IMR-90 (cell line): ENCODE results near the gene ICAM4. TPM values are rescaled to one million over a fixed set of nuclear protein-coding genes. Genes with fewer than 3 reads are reported as not detected.

Experiments used
- ATAC-seq: fragments of 200-7000 bp; cut with Tn5 transposase; 2 replicates; pipeline ENCODE4 v1.9.1; 2020; ENCODE audit warnings: low read depth, mild to moderate bottlenecking, moderate library complexity
- BruUV-seq: library from RNA; stranded (reverse); fragments of 400-500 nt; replicated peaks from 2 replicates; lab custom pipeline; 2021; lab: Mats Ljungman, UMichigan
- CTCF ChIA-PET: fragments of 300-600 bp; formaldehyde crosslinking; extraction: SDS; loops from one replicate; lab custom pipeline; 2021; ENCODE audit warnings: antibody characterized with exemption; lab: Yijun Ruan, JAX
- POLR2A ChIA-PET: fragments of 300-600 bp; sonication (Branson Sonifier 250); formaldehyde crosslinking; loops from one replicate; lab custom pipeline; 2022; ENCODE audit warnings: antibody characterized with exemption; ENCODE audit not compliant: unreplicated experiment; lab: Charles Lee
- DNase-seq: peaks from one replicate; pipeline ENCODE4 v3.0.0; 2013
- H2AFZ ChIP-seq: replicated peaks from 2 replicates; pipeline ENCODE3; 2013; ENCODE audit warnings: low read length, mild to moderate bottlenecking; ENCODE audit not compliant: poor library complexity
- H2AK5ac ChIP-seq: 2 replicates; pipeline ENCODE4 v1.6.1; 2013; ENCODE audit warnings: low read depth, low read length, inconsistent platforms
- H2AK9ac ChIP-seq: replicated peaks from 2 replicates; pipeline ENCODE3; 2013; ENCODE audit warnings: mild to moderate bottlenecking, low read depth, low read length, moderate library complexity; ENCODE audit not compliant: poor library complexity
- H2BK120ac ChIP-seq: 2 replicates; pipeline ENCODE4 v1.6.1; 2013; ENCODE audit warnings: low read depth, low read length, inconsistent platforms
- H2BK15ac ChIP-seq: 3 replicates; pipeline ENCODE4 v1.6.1; 2013; ENCODE audit warnings: low read depth, low read length, inconsistent platforms
- H2BK20ac ChIP-seq: 2 replicates; pipeline ENCODE4 v1.6.1; 2013; ENCODE audit warnings: low read depth, mild to moderate bottlenecking, inconsistent platforms, low read length, moderate library complexity
- H2BK5ac ChIP-seq: 2 replicates; pipeline ENCODE4 v1.6.1; 2013; ENCODE audit warnings: mild to moderate bottlenecking, low read depth, low read length, inconsistent platforms; ENCODE audit not compliant: poor library complexity, severe bottlenecking
- H3K14ac ChIP-seq: replicated peaks from 2 replicates; pipeline ENCODE4 v1.6.1; 2013; ENCODE audit warnings: low read depth, low read length, inconsistent platforms
- H3K18ac ChIP-seq: 2 replicates; pipeline ENCODE4 v1.6.1; 2013; ENCODE audit warnings: low read depth, low read length, control low read depth
- H3K23ac ChIP-seq: 2 replicates; pipeline ENCODE4 v1.6.1; 2013; ENCODE audit warnings: low read depth, low read length, inconsistent platforms
- H3K27ac ChIP-seq: 2 replicates; pipeline ENCODE4 v1.5.1; 2013; ENCODE audit warnings: mild to moderate bottlenecking, control low read depth, low read length; ENCODE audit not compliant: insufficient read depth
- H3K27me3 ChIP-seq: 2 replicates; pipeline ENCODE4 v1.6.1; 2013; ENCODE audit warnings: low read length; ENCODE audit not compliant: control insufficient read depth, insufficient read depth
- H3K36me3 ChIP-seq: 2 replicates; pipeline ENCODE4 v1.6.1; 2013; ENCODE audit warnings: low read length, mixed read lengths; ENCODE audit not compliant: control insufficient read depth, insufficient read depth
- H3K4ac ChIP-seq: 2 replicates; pipeline ENCODE4 v1.6.1; 2013; ENCODE audit warnings: low read depth, low read length, inconsistent platforms
- H3K4me1 ChIP-seq: 2 replicates; pipeline ENCODE4 v1.6.1; 2013; ENCODE audit warnings: low read length, mixed read lengths; ENCODE audit not compliant: control insufficient read depth, insufficient read depth
- H3K4me2 ChIP-seq: 2 replicates; pipeline ENCODE4 v1.6.1; 2013; ENCODE audit warnings: low read depth, mild to moderate bottlenecking, control low read depth, low read length, moderate library complexity
- H3K4me3 ChIP-seq: 2 replicates; pipeline ENCODE4 v1.5.1; 2013; ENCODE audit warnings: low read depth, mild to moderate bottlenecking, control low read depth, low read length, moderate library complexity; ENCODE audit not compliant: insufficient read depth
- H3K56ac ChIP-seq: 2 replicates; pipeline ENCODE4 v1.6.1; 2013; ENCODE audit warnings: low read length, inconsistent platforms; ENCODE audit not compliant: insufficient read depth; ENCODE audit errors: extremely low read depth
- H3K79me1 ChIP-seq, 2 experiments: 2 replicates each; pipeline ENCODE4 v1.6.1; 2013; ENCODE audit warnings: low read length in 2 of 2, inconsistent platforms in 1 of 2, low read depth in 1 of 2
- H3K9ac ChIP-seq: 2 replicates; pipeline ENCODE4 v1.6.1; 2013; ENCODE audit warnings: low read depth, low read length, control low read depth
- H3K9me1 ChIP-seq: 2 replicates; pipeline ENCODE4 v1.6.1; 2013; ENCODE audit warnings: low read length, inconsistent platforms; ENCODE audit not compliant: insufficient read depth
- H3K9me3 ChIP-seq: 2 replicates; pipeline ENCODE4 v1.6.1; 2013; ENCODE audit warnings: low read length; ENCODE audit not compliant: control insufficient read depth, insufficient read depth
- H4K20me1 ChIP-seq: 2 replicates; pipeline ENCODE4 v1.6.1; 2013; ENCODE audit warnings: low read length, inconsistent platforms; ENCODE audit not compliant: insufficient read depth
- H4K5ac ChIP-seq: 2 replicates; pipeline ENCODE4 v1.6.1; 2013; ENCODE audit warnings: mild to moderate bottlenecking, low read depth, low read length, control low read depth
- H4K8ac ChIP-seq, 2 experiments: 2 replicates each; pipeline ENCODE4 v1.6.1; 2013; ENCODE audit warnings: low read depth in 2 of 2, low read length in 2 of 2, control low read depth in 1 of 2, inconsistent platforms in 1 of 2
- H4K91ac ChIP-seq: 2 replicates; pipeline ENCODE4 v1.6.1; 2013; ENCODE audit warnings: low read depth, low read length, inconsistent platforms; ENCODE audit not compliant: insufficient read depth
- CHD1 ChIP-seq: IDR thresholded peaks from 2 replicates; pipeline ENCODE4 v1.6.1; 2012; ENCODE audit warnings: low read depth, low read length, improper control_type of control experiment
- ELK1 ChIP-seq: fragments of 150-350 bp; IDR thresholded peaks from 2 replicates; pipeline ENCODE4 v1.6.1; 2016; ENCODE audit warnings: low read depth, mild to moderate bottlenecking, low read length, moderate library complexity, borderline replicate concordance
- FOS ChIP-seq: fragments of 150-350 bp; IDR thresholded peaks from 2 replicates; pipeline ENCODE4 v1.6.1; 2016; ENCODE audit warnings: low read depth, low read length
- NFE2L2 ChIP-seq: fragments of 150-350 bp; IDR thresholded peaks from 2 replicates; pipeline ENCODE4 v1.6.1; 2016; ENCODE audit warnings: low read depth, mild to moderate bottlenecking, low read length
- SMC3 ChIP-seq: fragments of 150-350 bp; IDR thresholded peaks from 2 replicates; pipeline ENCODE4 v1.6.1; 2016; ENCODE audit warnings: low read depth, mild to moderate bottlenecking, antibody characterized with exemption, low read length, moderate library complexity
- WGBS, 2 experiments: methylation state at CpG; one replicate each; pipeline versions ENCODE4 v1.1.5 to v1.1.7; 2013; ENCODE audit warnings: missing lambda C conversion rate in 2 of 2; ENCODE audit not compliant: insufficient read length in 1 of 2; ENCODE audit errors: extremely low coverage in 2 of 2; 5-methylcytosine and 5-hydroxymethylcytosine counted together
- dilution Hi-C: fragments of 300-500 bp; cut with HindIII; formaldehyde crosslinking; loops from one replicate; pipeline ENCODE4 v1.14.3; 2018; ENCODE audit warnings: low sequenced_read_pairs; ENCODE audit not compliant: unreplicated experiment
- in situ Hi-C: fragments of 300-500 bp; cut with MboI; formaldehyde crosslinking; loops from 3 replicates; pipeline ENCODE4 v1.14.3; 2019; ENCODE audit warnings: low sequenced_read_pairs, inconsistent platforms, mixed read lengths
- intact Hi-C: fragments of 100-400 bp; cut with micrococcal nuclease; formaldehyde crosslinking; loops from 2 replicates; pipeline ENCODE4 v1.10.0; 2022
- polyA plus RNA-seq, 3 experiments: library from polyadenylated mRNA; depleted of rRNA; stranded (reverse); fragments of >200 nt; gene quantifications; 2 replicates each; pipeline ENCODE4 v1.2.3, GENCODE V29; 2012; ENCODE audit warnings: low replicate concordance in 1 of 3
- total RNA-seq: library from RNA; depleted of rRNA; stranded (reverse); fragments of >200 nt; gene quantifications from 2 replicates; pipeline ENCODE4 v1.2.3, GENCODE V29; 2012
- TF ChIP-seq, protein P1 (sequence below): fragments of 150-350 bp; IDR thresholded peaks from 2 replicates; pipeline ENCODE4 v1.6.1; 2017; ENCODE audit warnings: mild to moderate bottlenecking, antibody characterized with exemption, low read length, low read depth

The ICAM4 gene
- total and polyA plus RNA-seq, 2 of the 4 experiments (the other 2 are of a cell fraction), result 2.3 to 4.0 TPM

DNA sequence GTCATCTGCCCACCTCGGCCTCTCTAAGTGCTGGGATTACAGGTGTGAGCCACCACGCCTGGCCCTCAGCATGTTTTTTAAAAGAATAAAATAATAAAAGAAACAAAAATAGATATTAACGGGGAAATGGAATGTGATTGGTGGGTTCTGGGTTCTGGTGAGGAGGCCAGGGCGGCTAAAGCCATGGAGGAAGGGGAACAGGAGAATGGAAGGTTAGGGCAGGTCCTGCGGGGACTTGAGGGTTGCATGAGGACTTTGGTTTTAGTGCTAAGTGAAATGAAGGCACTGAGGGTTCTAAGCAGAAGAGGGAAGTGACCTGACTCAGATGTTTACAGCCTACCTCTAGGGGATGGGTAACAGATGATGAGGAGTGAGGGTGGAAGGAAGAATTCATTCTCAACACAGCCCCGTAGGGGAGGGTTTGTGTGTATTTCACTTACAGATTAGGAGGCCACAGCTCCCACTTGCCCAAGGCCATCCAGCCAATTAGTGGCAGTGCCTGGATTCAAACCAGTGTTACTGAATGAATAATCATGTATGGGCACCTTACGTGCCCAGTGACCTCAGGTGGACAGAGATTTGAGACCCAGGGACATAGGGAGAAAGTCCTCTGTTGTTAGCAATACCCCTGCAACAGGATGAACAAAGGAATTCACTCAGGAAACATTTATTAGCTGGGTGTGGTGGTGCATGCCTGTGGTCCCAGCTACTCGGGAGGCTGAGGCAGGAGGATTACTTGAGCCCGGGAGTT is 41.4 kb upstream of the ICAM4 start:
- Histone ChIP-seq H2AK5ac (peak overlapping the region; percentile 92; the same call in 1 of the 2 replicates), H3K4ac (peak overlapping the region; percentile 45), H2BK5ac (no peak overlapping the region), H3K79me1 (no peaks in the 10 kb centered on the region; a peak in 1 of 4 replicates), H3K18ac (no peak overlapping the region), H3K27ac (no peak overlapping the region), H3K27me3 (no peaks in the 10 kb centered on the region), H3K56ac (no peak overlapping the region), H2AFZ (peak overlapping the region; percentile 70), H3K23ac (peak overlapping the region; percentile 73; the same call in 1 of the 2 replicates), H4K91ac (no peak overlapping the region), H2AK9ac (peak overlapping the region; percentile 50), H2BK120ac (peak overlapping the region; percentile 64), H3K36me3 (no peaks in the 10 kb centered on the region), H4K8ac (no peak overlapping the region), H3K4me3 (no peak overlapping the region), H3K9ac (no peak overlapping the region), H2BK15ac (no peak overlapping the region), H2BK20ac (peak overlapping the region; percentile 85; the same call in 1 of the 2 replicates), H3K9me1 (peaks cover 3% of the 10 kb centered on the region; the same call in 1 of the 2 replicates), H3K14ac (no peak overlapping the region; the same call in 1 of the 2 replicates), H4K5ac (no peak overlapping the region; the same call in 1 of the 2 replicates), H3K9me3 (no peaks in the 10 kb centered on the region), H4K20me1 (no peaks in the 10 kb centered on the region), H3K4me1 (peaks cover 2% of the 10 kb centered on the region; the same call in 1 of the 2 replicates), H3K4me2 (no peak overlapping the region)
- dilution Hi-C loops (no loop called here), intact Hi-C loops (no loop called here), in situ Hi-C loops (loop anchor here (10.0 kb wide), 1 partner anchor 301 kb away; no protein-coding TSS in a partner anchor)
- TF ChIP-seq SMC3, result no peak
- TF ChIP-seq NFE2L2, result no peak
- no peak for TF ChIP-seq FOS
- TF ChIP-seq ELK1, result no peak
- TF ChIP-seq, protein P1, sequence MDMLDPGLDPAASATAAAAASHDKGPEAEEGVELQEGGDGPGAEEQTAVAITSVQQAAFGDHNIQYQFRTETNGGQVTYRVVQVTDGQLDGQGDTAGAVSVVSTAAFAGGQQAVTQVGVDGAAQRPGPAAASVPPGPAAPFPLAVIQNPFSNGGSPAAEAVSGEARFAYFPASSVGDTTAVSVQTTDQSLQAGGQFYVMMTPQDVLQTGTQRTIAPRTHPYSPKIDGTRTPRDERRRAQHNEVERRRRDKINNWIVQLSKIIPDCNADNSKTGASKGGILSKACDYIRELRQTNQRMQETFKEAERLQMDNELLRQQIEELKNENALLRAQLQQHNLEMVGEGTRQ, result no peak
- TF ChIP-seq CHD1, result no peak
- ChIA-PET CTCF (no interaction called here), POLR2A (no interaction called here)
- DNase-seq (no peak), ATAC-seq (no peak)
- 90% methylated on average over 1 of the region's 9 CpGs; no CpG with 5 or more reads in 1 of the 2 experiments for WGBS, 2 experiments
- BruUV-seq, result no TSS peak
